Measurements from ENCODE around the gene TANGO6.

TANGO6 gene

GRCh38 chr16:69078073-69078472 is 234.7 kb downstream of the TANGO6 start:
- DNase-seq: no peak
- H3K9me3 ChIP-seq: no peaks in the 10 kb centered on the region
- no peak for TF ChIP-seq CTCF (IDR thresholded peaks at IDR 0.05)
- no peak overlapping the region for H3K27ac ChIP-seq
- H3K36me3 ChIP-seq: peaks cover 0 to under 1% (median 0%) of the 10 kb centered on the region in 3 donors
- no peak overlapping the region for H3K4me3 ChIP-seq
- intact Hi-C loops (cut with DNase I; ENCODE audit: low total_unique reads): no loop called here
- no peaks in the 10 kb centered on the region for H3K27me3 ChIP-seq
- H3K4me1 ChIP-seq: no peaks in the 10 kb centered on the region

- DNase-seq: no peak
- Histone ChIP-seq H3K4me1 (no peaks in the 10 kb centered on the region), H3K4me3 (no peak overlapping the region), H3K27ac (no peak overlapping the region), H3K27me3 (no peaks in the 10 kb centered on the region), H3K36me3 (peaks cover 0 to 17% (median 0%) of the 10 kb centered on the region in 3 donors), H3K9me3 (no peaks in the 10 kb centered on the region)
- intact Hi-C loops (cut with DNase I; ENCODE audit: low total_unique reads): no loop called here
- TF ChIP-seq CTCF (IDR thresholded peaks at IDR 0.05): no peak
These were observed 236.4 kb downstream of the TANGO6 start for GRCh38 chr16:69079697-69080096.

GRCh38 chr16:69083306-69083941 is 240.1 kb downstream of the TANGO6 start:
- intact Hi-C loops (cut with DNase I; ENCODE audit: low total_unique reads): no loop called here
- Histone ChIP-seq H3K36me3 (peaks cover 0 to 24% (median 10%) of the 10 kb centered on the region in 3 donors), H3K4me1 (no peaks in the 10 kb centered on the region), H3K4me3 (no peak overlapping the region), H3K27ac (no peak overlapping the region), H3K9me3 (no peaks in the 10 kb centered on the region), H3K27me3 (no peaks in the 10 kb centered on the region)
- no peak for DNase-seq
- no peak for TF ChIP-seq CTCF (IDR thresholded peaks at IDR 0.05)

GRCh38 chr16:69084289-69084688 is 241.0 kb downstream of the TANGO6 start:
- DNase-seq: no peak
- no peak for TF ChIP-seq CTCF (IDR thresholded peaks at IDR 0.05)
- Histone ChIP-seq H3K4me3 (no peak overlapping the region), H3K27me3 (no peaks in the 10 kb centered on the region), H3K36me3 (peaks cover 0 to 24% (median 10%) of the 10 kb centered on the region in 3 donors), H3K27ac (no peak overlapping the region), H3K4me1 (no peaks in the 10 kb centered on the region), H3K9me3 (no peaks in the 10 kb centered on the region)
- intact Hi-C loops (cut with DNase I; ENCODE audit: low total_unique reads): no loop called here

GRCh38 chr16:69085032-69085695 is 241.8 kb downstream of the TANGO6 start:
- no peak for DNase-seq
- H3K27ac ChIP-seq: no peak overlapping the region
- H3K4me3 ChIP-seq: no peak overlapping the region
- H3K27me3 ChIP-seq: no peaks in the 10 kb centered on the region
- H3K36me3 ChIP-seq: peaks cover 0 to 24% (median 10%) of the 10 kb centered on the region in 3 donors
- no peaks in the 10 kb centered on the region for H3K4me1 ChIP-seq
- no peaks in the 10 kb centered on the region for H3K9me3 ChIP-seq
- intact Hi-C loops (cut with DNase I; ENCODE audit: low total_unique reads): no loop called here
- TF ChIP-seq CTCF (IDR thresholded peaks at IDR 0.05): no peak
